K562 (cell line): ENCODE data around the gene TRDMT1. TPM values are rescaled to one million over a fixed set of nuclear protein-coding genes. Genes with fewer than 3 reads are reported as not detected.

Experiments used
- ATAC-seq: fragments of 200-7000 bp; cut with Tn5 transposase; 3 replicates; pipeline ENCODE4 v1.9.1; 2020; ENCODE audit warnings: moderate library complexity
- BruUV-seq: library from RNA; stranded (reverse); fragments of 400-500 nt; replicated peaks from 2 replicates; lab custom pipeline; 2021; lab: Mats Ljungman, UMichigan
- CTCF ChIA-PET: fragments of 300-600 bp; formaldehyde crosslinking; extraction: SDS; loops from one replicate; lab custom pipeline; 2021; ENCODE audit warnings: low intra/inter-chr PET ratio; lab: Yijun Ruan, JAX
- POLR2A ChIA-PET: fragments of 300-600, 350-650 bp; sonication (Branson Sonifier 250); formaldehyde crosslinking; extraction: SDS; loops from one replicate; lab custom pipeline; 2021; ENCODE audit warnings: antibody characterized with exemption, inconsistent platforms; lab: Yijun Ruan, JAX
- DNase-seq, 4 experiments: peaks; one replicate each; pipeline versions ENCODE4 v3.0.0 to v3.0.0-alpha.2; 2011 to 2018; ENCODE audit warnings: low spot score in 3 of 4, mixed read lengths in 3 of 4; ENCODE audit errors: extremely low read depth in 1 of 4
- FAIRE-seq: peaks from 2 replicates; lab custom pipeline; 2011; peaks lifted over from hg19 to GRCh38; lab: Jason Lieb, UNC
- H2AFZ ChIP-seq: 2 replicates; pipeline ENCODE4 v1.6.0; 2011; ENCODE audit warnings: low read depth, low read length, control low read depth, inconsistent platforms
- H3K27ac ChIP-seq: fragments of 200-600 bp; 3 replicates; pipeline ENCODE4 v1.8.0; 2011; ENCODE audit warnings: low read depth, mild to moderate bottlenecking, control low read depth, inconsistent platforms, low read length, moderate library complexity, mixed read lengths; ENCODE audit errors: extremely low read depth
- H3K27me3 ChIP-seq, 2 experiments: fragments of 300-600 bp in 1 of 2; 2 replicates in 1 of 2; 3 replicates in 1 of 2; pipeline versions ENCODE4 v1.6.0 to v1.8.0; 2011; ENCODE audit warnings: inconsistent platforms in 2 of 2, low read length in 2 of 2, mild to moderate bottlenecking in 1 of 2, mixed read lengths in 1 of 2, moderate library complexity in 1 of 2; ENCODE audit not compliant: control insufficient read depth in 2 of 2, insufficient read depth in 2 of 2
- H3K36me3 ChIP-seq: fragments of 300-600 bp; 3 replicates; pipeline ENCODE4 v1.8.0; 2011; ENCODE audit warnings: mild to moderate bottlenecking, low read length, inconsistent platforms; ENCODE audit not compliant: control insufficient read depth, insufficient read depth
- H3K4me1 ChIP-seq, 2 experiments: fragments of 200-600 bp in 1 of 2; replicated peaks in 1 of 2; 2 replicates in 1 of 2; 3 replicates in 1 of 2; pipeline versions ENCODE4 v1.5.1 to v1.8.0; 2011; ENCODE audit warnings: inconsistent platforms in 2 of 2, low read length in 2 of 2, mild to moderate bottlenecking in 1 of 2, mixed read lengths in 1 of 2, moderate library complexity in 1 of 2; ENCODE audit not compliant: control insufficient read depth in 2 of 2, insufficient read depth in 2 of 2
- H3K4me2 ChIP-seq: 2 replicates; pipeline ENCODE4 v1.6.1; 2011; ENCODE audit warnings: low read length, control low read depth, inconsistent platforms, mixed read lengths; ENCODE audit not compliant: insufficient read depth
- H3K4me3 ChIP-seq: fragments of 200-600 bp; sonication (generic), shearing (Covaris generic); 2 replicates; pipeline ENCODE4 v1.5.1; 2016; ENCODE audit warnings: control low read depth, inconsistent platforms
- H3K79me2 ChIP-seq: fragments of 200-600 bp; 3 replicates; pipeline ENCODE4 v1.8.0; 2011; ENCODE audit warnings: low read length, inconsistent platforms; ENCODE audit not compliant: control insufficient read depth, insufficient read depth
- H3K9ac ChIP-seq, 2 experiments: 2 replicates each; pipeline versions ENCODE4 v1.6.0 to v1.6.1; 2011; ENCODE audit warnings: low read depth in 2 of 2, low read length in 2 of 2, control low read depth in 1 of 2, inconsistent platforms in 1 of 2, mild to moderate bottlenecking in 1 of 2, mixed read lengths in 1 of 2; ENCODE audit not compliant: insufficient read depth in 1 of 2
- H3K9me1 ChIP-seq: one replicate; pipeline ENCODE4 v1.6.0; 2011; ENCODE audit warnings: inconsistent platforms, mild to moderate bottlenecking, low read length, moderate library complexity; ENCODE audit not compliant: control insufficient read depth, insufficient read depth
- H3K9me3 ChIP-seq: replicated peaks from 2 replicates; pipeline ENCODE4 v1.5.1; 2011; ENCODE audit warnings: low read depth, low read length, inconsistent platforms; ENCODE audit not compliant: control insufficient read depth, insufficient read depth
- H4K20me1 ChIP-seq: replicated peaks from 2 replicates; pipeline ENCODE4 v1.6.1; 2011; ENCODE audit warnings: low read length, inconsistent platforms, mixed read lengths; ENCODE audit not compliant: control insufficient read depth, insufficient read depth
- BRD9 ChIP-seq: fragments of 450-650 bp; IDR thresholded peaks from 2 replicates; pipeline ENCODE4 v1.6.1; 2018; ENCODE audit warnings: low read depth; ENCODE audit not compliant: partially characterized antibody
- NCOR1 ChIP-seq: fragments of 450-650 bp; IDR thresholded peaks from 2 replicates; pipeline ENCODE4 v1.6.1; 2016; ENCODE audit warnings: mild to moderate bottlenecking, moderate library complexity
- POLR2B ChIP-seq: fragments of 450-650 bp; IDR thresholded peaks from 2 replicates; pipeline ENCODE4 v1.6.1; 2018; ENCODE audit warnings: low read depth; ENCODE audit not compliant: partially characterized antibody
- RBFOX2 ChIP-seq: fragments of 200-400 bp; formaldehyde crosslinking; IDR thresholded peaks from 2 replicates; pipeline ENCODE4 v1.6.1; 2017; ENCODE audit warnings: low read depth, mild to moderate bottlenecking, low read length, moderate library complexity
- RNF2 ChIP-seq: sonication (generic); IDR thresholded peaks from 2 replicates; pipeline ENCODE4 v1.6.1; 2016
- TBP ChIP-seq: optimal IDR thresholded peaks from 2 replicates; pipeline ENCODE3; 2011; ENCODE audit warnings: low read depth, low read length, improper control_type of control experiment
- TOE1 ChIP-seq, 2 experiments: fragments of 450-650 bp in 1 of 2; sonication (generic) in 1 of 2; formaldehyde crosslinking in 1 of 2; IDR thresholded peaks; 2 replicates each; pipeline versions ENCODE4 v1.7.1 to v1.8.0; 2016 to 2022; ENCODE audit warnings: borderline replicate concordance in 2 of 2, mild to moderate bottlenecking in 2 of 2, antibody characterized with exemption in 1 of 2, inconsistent platforms in 1 of 2, low read depth in 1 of 2, missing genetic modification reagents in 1 of 2, moderate library complexity in 1 of 2
- YY1 ChIP-seq, 3 experiments: IDR thresholded peaks; 2 replicates each; pipeline ENCODE4 v1.6.1; 2011; ENCODE audit warnings: low read length in 2 of 3, mild to moderate bottlenecking in 2 of 3, moderate library complexity in 2 of 3, borderline replicate concordance in 1 of 3, control low read depth in 1 of 3, low read depth in 1 of 3; ENCODE audit not compliant: insufficient read depth in 3 of 3, insufficient replicate concordance in 2 of 3, control insufficient read depth in 1 of 3, insufficient read length in 1 of 3; ENCODE audit errors: extremely low read depth in 1 of 3
- ZNF717 ChIP-seq: fragments of 250-450 bp; sonication (Bioruptor Pico); IDR thresholded peaks from 2 replicates; pipeline ENCODE4 v1.5.0; 2021
- WGBS: fragments of 100-300 bp; shearing (Covaris generic); methylation state at CpG from one replicate; pipeline ENCODE4 v1.1.6; 2016; ENCODE audit warnings: low coverage, mixed read lengths; ENCODE audit not compliant: insufficient coverage; ENCODE audit errors: missing lambda C conversion rate; 5-methylcytosine and 5-hydroxymethylcytosine counted together
- in situ Hi-C: fragments of 300-500 bp; cut with MboI; formaldehyde crosslinking; loops from 4 replicates; pipeline ENCODE4 v1.15.0; 2018; ENCODE audit warnings: inconsistent platforms, mixed read lengths
- intact Hi-C: fragments of 100-400 bp; cut with micrococcal nuclease; formaldehyde crosslinking; loops from 2 replicates; pipeline ENCODE4 v1.14.2; 2022
- polyA plus RNA-seq, 8 experiments: library from polyadenylated mRNA; depleted of rRNA in 4 of 8; stranded (reverse) in 5 of 8; unstranded in 3 of 8; fragments of >200 nt; fragmentation: Nextera tagmentation in 2 of 8; fragmentation: Illumina TruSeq in 1 of 8; extraction: Ambion mirVana in 2 of 8; extraction: Trizol in 1 of 8; gene quantifications; 2 replicates each; pipeline versions ENCODE4 v1.2.1 to v1.2.3, GENCODE V29; 2011 to 2014; ENCODE audit warnings: inconsistent platforms in 1 of 8, missing spikeins in 1 of 8
- total RNA-seq, 7 experiments: library from RNA; depleted of rRNA in 6 of 7; stranded (reverse); fragments of >200 nt in 6 of 7; fragmentation: Illumina TruSeq in 2 of 7; extraction: Trizol in 2 of 7; gene quantifications; 2 replicates each; pipeline versions ENCODE4 v1.2.1 to v1.2.3, GENCODE V29; 2011 to 2021; ENCODE audit warnings: low replicate concordance in 1 of 7
- TF ChIP-seq, protein P1 (sequence below): sonication (generic); formaldehyde crosslinking; IDR thresholded peaks from 2 replicates; pipeline ENCODE4 v1.8.1; 2023; ENCODE audit warnings: mild to moderate bottlenecking, missing genetic modification reagents
- TF ChIP-seq, protein P2 (sequence below): fragments of 450-650 bp; IDR thresholded peaks from 2 replicates; pipeline ENCODE4 v1.6.1; 2016

TRDMT1 gene
- total and polyA plus RNA-seq, 9 of the 15 experiments (the other 6 are each of a cell fraction or from before 2014, with no cell fraction given), result 5.4 to 12.6 (median 9.3) TPM

DNA sequence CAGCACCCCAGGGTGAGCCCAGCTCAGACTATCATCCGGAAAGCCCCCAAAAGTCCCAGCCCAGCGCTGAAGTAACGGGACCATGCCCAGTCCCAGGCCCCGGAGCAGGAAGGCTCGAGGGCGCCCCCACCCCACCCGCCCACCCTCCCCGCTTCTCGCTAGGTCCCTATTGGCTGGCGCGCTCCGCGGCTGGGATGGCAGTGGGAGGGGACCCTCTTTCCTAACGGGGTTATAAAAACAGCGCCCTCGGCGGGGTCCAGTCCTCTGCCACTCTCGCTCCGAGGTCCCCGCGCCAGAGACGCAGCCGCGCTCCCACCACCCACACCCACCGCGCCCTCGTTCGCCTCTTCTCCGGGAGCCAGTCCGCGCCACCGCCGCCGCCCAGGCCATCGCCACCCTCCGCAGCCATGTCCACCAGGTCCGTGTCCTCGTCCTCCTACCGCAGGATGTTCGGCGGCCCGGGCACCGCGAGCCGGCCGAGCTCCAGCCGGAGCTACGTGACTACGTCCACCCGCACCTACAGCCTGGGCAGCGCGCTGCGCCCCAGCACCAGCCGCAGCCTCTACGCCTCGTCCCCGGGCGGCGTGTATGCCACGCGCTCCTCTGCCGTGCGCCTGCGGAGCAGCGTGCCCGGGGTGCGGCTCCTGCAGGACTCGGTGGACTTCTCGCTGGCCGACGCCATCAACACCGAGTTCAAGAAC lies 27.7 kb upstream of the TRDMT1 start:
- Histone ChIP-seq H3K27me3 (no peaks in the 10 kb centered on the region), H3K9me3 (no peaks in the 10 kb centered on the region), H3K9ac (peak overlapping the region; percentile 76 to 97), H3K4me1 (peaks cover 21 to 36% of the 10 kb centered on the region in 2 experiments; a peak in 4 of 5 replicates), H3K4me2 (peak overlapping the region; percentile 86), H3K27ac (peak overlapping the region; percentile 82), H3K36me3 (peaks cover 36% of the 10 kb centered on the region), H2AFZ (peak overlapping the region; percentile 95), H3K79me2 (peaks cover 45% of the 10 kb centered on the region), H3K4me3 (peak overlapping the region; percentile 71), H3K9me1 (no peaks in the 10 kb centered on the region), H4K20me1 (no peaks in the 10 kb centered on the region)
- no peak for FAIRE-seq
- ChIA-PET CTCF (interaction anchor here (0.6 kb wide), 1 partner anchor 376 kb away, joined by 3 read pairs; no protein-coding TSS in a partner anchor), POLR2A (interaction anchor here (0.6 to 3.5 kb wide), 17 partner anchors 9 to 376 kb away, joined by 3 to 26 read pairs (median 5); partner anchors contain the start of gene TRDMT1)
- peak; percentile 65 to 80 (median 72) for DNase-seq
- ATAC-seq, result peak; percentile 64
- intact Hi-C loops, result loop anchor here (2.0 kb wide), 1 partner anchor 226 kb away; no protein-coding TSS in a partner anchor
- TSS peak; percentile 40 for BruUV-seq
- under 1% methylated on average over 50 of the region's 72 CpGs for WGBS
- in situ Hi-C loops, result no loop called here
- TF ChIP-seq ZNF717 (CRISPR knock-in tag) (no peak), NCOR1 (peak; percentile 27; the same call in 1 of the 2 replicates), TOE1 (IDR thresholded peaks at IDR 0.05; ENCODE audit: borderline replicate concordance) (no peak), TOE1 (CRISPR knock-in tag; IDR thresholded peaks at IDR 0.05; ENCODE audit: borderline replicate concordance, low read depth) (peak; percentile 77; the same call in 1 of the 2 replicates), TBP (peak; percentile 93), POLR2B (peak; percentile 86), RNF2 (0 out of 2 replicates have a peak, but pooled peaks have one; percentile 49), RBFOX2 (peak; percentile 82), BRD9 (no peak), YY1 (IDR thresholded peaks at IDR 0.05; ENCODE audit: borderline replicate concordance in 1 of 3, control insufficient read depth in 1 of 3, extremely low read depth in 1 of 3, insufficient read depth in 3 of 3, insufficient read length in 1 of 3, insufficient replicate concordance in 2 of 3, low read depth in 1 of 3, low read length in 2 of 3) (peak in 2 of 3 experiments; percentile 14 to 31)
- TF ChIP-seq, protein P1, sequence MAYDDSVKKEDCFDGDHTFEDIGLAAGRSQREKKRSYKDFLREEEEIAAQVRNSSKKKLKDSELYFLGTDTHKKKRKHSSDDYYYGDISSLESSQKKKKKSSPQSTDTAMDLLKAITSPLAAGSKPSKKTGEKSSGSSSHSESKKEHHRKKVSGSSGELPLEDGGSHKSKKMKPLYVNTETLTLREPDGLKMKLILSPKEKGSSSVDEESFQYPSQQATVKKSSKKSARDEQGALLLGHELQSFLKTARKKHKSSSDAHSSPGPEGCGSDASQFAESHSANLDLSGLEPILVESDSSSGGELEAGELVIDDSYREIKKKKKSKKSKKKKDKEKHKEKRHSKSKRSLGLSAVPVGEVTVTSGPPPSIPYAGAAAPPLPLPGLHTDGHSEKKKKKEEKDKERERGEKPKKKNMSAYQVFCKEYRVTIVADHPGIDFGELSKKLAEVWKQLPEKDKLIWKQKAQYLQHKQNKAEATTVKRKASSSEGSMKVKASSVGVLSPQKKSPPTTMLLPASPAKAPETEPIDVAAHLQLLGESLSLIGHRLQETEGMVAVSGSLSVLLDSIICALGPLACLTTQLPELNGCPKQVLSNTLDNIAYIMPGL (CRISPR knock-in tag), result 0 out of 2 replicates have a peak, but pooled peaks have one; percentile 37
- TF ChIP-seq, protein P2, sequence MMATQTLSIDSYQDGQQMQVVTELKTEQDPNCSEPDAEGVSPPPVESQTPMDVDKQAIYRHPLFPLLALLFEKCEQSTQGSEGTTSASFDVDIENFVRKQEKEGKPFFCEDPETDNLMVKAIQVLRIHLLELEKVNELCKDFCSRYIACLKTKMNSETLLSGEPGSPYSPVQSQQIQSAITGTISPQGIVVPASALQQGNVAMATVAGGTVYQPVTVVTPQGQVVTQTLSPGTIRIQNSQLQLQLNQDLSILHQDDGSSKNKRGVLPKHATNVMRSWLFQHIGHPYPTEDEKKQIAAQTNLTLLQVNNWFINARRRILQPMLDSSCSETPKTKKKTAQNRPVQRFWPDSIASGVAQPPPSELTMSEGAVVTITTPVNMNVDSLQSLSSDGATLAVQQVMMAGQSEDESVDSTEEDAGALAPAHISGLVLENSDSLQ, result no peak
